Endothelial cell of umbilical vein (primary cell): ENCODE data around the gene CHKB. TPM values are rescaled to one million over a fixed set of nuclear protein-coding genes. Genes with fewer than 3 reads are reported as not detected.

Experiments
- BruUV-seq: library from RNA; stranded (reverse); fragments of 400-500 nt; replicated peaks from 2 replicates; lab custom pipeline; 2021; lab: Mats Ljungman, UMichigan
- CTCF ChIA-PET: fragments of 300-600, 350-600 bp; sonication (Branson Sonifier 250); formaldehyde crosslinking; loops from one replicate; lab custom pipeline; 2021; ENCODE audit warnings: antibody characterized with exemption, inconsistent platforms; lab: Charles Lee
- POLR2A ChIA-PET: fragments of 300-600, 350-600 bp; sonication (Branson Sonifier 250); formaldehyde crosslinking; loops from one replicate; lab custom pipeline; 2021; ENCODE audit warnings: antibody characterized with exemption, inconsistent platforms; lab: Charles Lee
- DNase-seq: peaks from one replicate; pipeline ENCODE4 v3.0.0-alpha.2; 2011; ENCODE audit warnings: low read depth, low spot score
- FAIRE-seq: peaks from 2 replicates; lab custom pipeline; 2011; peaks lifted over from hg19 to GRCh38; lab: Jason Lieb, UNC
- H2AFZ ChIP-seq: 2 replicates; pipeline ENCODE4 v1.6.0; 2012; ENCODE audit warnings: low read depth, low read length, control low read depth, inconsistent platforms
- H3K27ac ChIP-seq: 2 replicates; pipeline ENCODE4 v1.5.1; 2011; ENCODE audit warnings: low read depth, mild to moderate bottlenecking, control low read depth, low read length, moderate library complexity; ENCODE audit not compliant: insufficient read depth
- H3K27me3 ChIP-seq, 2 experiments: 2 replicates each; pipeline versions ENCODE4 v1.6.0 to v1.6.1; 2011; ENCODE audit warnings: low read length in 2 of 2, mixed read lengths in 1 of 2; ENCODE audit not compliant: control insufficient read depth in 2 of 2, insufficient read depth in 2 of 2
- H3K36me3 ChIP-seq, 2 experiments: 2 replicates in 1 of 2; 3 replicates in 1 of 2; pipeline ENCODE4 v1.5.1; 2011; ENCODE audit warnings: low read length in 2 of 2, mild to moderate bottlenecking in 1 of 2, moderate library complexity in 1 of 2; ENCODE audit not compliant: control insufficient read depth in 2 of 2, insufficient read depth in 2 of 2; ENCODE audit errors: extremely low read depth in 1 of 2
- H3K4me1 ChIP-seq: 3 replicates; pipeline ENCODE4 v1.5.1; 2011; ENCODE audit warnings: mild to moderate bottlenecking, low read length; ENCODE audit not compliant: control insufficient read depth, insufficient read depth; ENCODE audit errors: extremely low read depth
- H3K4me2 ChIP-seq: 2 replicates; pipeline ENCODE4 v1.6.1; 2011; ENCODE audit warnings: low read length, control low read depth, mixed read lengths; ENCODE audit not compliant: insufficient read depth
- H3K4me3 ChIP-seq, 3 experiments: fragments of 200-600 bp in 1 of 3; sonication (generic), shearing (Covaris generic) in 1 of 3; replicated peaks in 1 of 3; 2 replicates each; pipeline ENCODE4 v1.5.1; 2011 to 2016; ENCODE audit warnings: control low read depth in 3 of 3, low read length in 3 of 3, mild to moderate bottlenecking in 2 of 3, inconsistent platforms in 1 of 3, low read depth in 1 of 3, moderate library complexity in 1 of 3; ENCODE audit not compliant: insufficient read depth in 1 of 3
- H3K79me2 ChIP-seq: 2 replicates; pipeline ENCODE4 v1.6.0; 2012; ENCODE audit warnings: low read length, inconsistent platforms; ENCODE audit not compliant: control insufficient read depth, insufficient read depth
- H3K9ac ChIP-seq: replicated peaks from 2 replicates; pipeline ENCODE3; 2011; ENCODE audit warnings: low read length, control low read depth; ENCODE audit not compliant: insufficient read depth; ENCODE audit errors: extremely low read depth
- H3K9me1 ChIP-seq: replicated peaks from 3 replicates; pipeline ENCODE4 v1.6.0; 2011; ENCODE audit warnings: mild to moderate bottlenecking, low read length; ENCODE audit not compliant: control insufficient read depth, insufficient read depth; ENCODE audit errors: extremely low read depth
- H3K9me3 ChIP-seq: replicated peaks from 2 replicates; pipeline ENCODE4 v1.5.1; 2012; ENCODE audit warnings: low read length, inconsistent platforms; ENCODE audit not compliant: control insufficient read depth, insufficient read depth
- H4K20me1 ChIP-seq: replicated peaks from 2 replicates; pipeline ENCODE3; 2011; ENCODE audit warnings: mild to moderate bottlenecking, low read length; ENCODE audit not compliant: control insufficient read depth, insufficient read depth; ENCODE audit errors: extremely low read depth
- EZH2 ChIP-seq: IDR thresholded peaks from 2 replicates; pipeline ENCODE4 v1.6.1; 2012; ENCODE audit warnings: borderline replicate concordance, low read depth, mild to moderate bottlenecking, moderate library complexity, low read length, inconsistent platforms; ENCODE audit not compliant: severe bottlenecking
- FOS ChIP-seq: IDR thresholded peaks from 2 replicates; pipeline ENCODE4 v1.6.1; 2011; ENCODE audit warnings: mild to moderate bottlenecking, low read length, moderate library complexity, borderline replicate concordance; ENCODE audit not compliant: insufficient read depth
- GATA2 ChIP-seq: IDR thresholded peaks from 2 replicates; pipeline ENCODE4 v1.7.0; 2011; ENCODE audit warnings: low read depth, mild to moderate bottlenecking, moderate library complexity, mixed read lengths, low read length; ENCODE audit not compliant: insufficient read length, insufficient read depth
- JUN ChIP-seq: IDR thresholded peaks from 2 replicates; pipeline ENCODE4 v1.6.1; 2011; ENCODE audit warnings: borderline replicate concordance, low read depth; ENCODE audit not compliant: insufficient read length, insufficient read depth
- MYC ChIP-seq: IDR thresholded peaks from one replicate; pipeline ENCODE4 v1.6.1; 2011; ENCODE audit warnings: mild to moderate bottlenecking, low read depth, low read length
- POLR2A ChIP-seq: IDR thresholded peaks from 2 replicates; pipeline ENCODE4 v1.6.1; 2012; ENCODE audit warnings: low read depth, mild to moderate bottlenecking, control low read depth, low read length
- POLR2AphosphoS5 ChIP-seq: IDR thresholded peaks from 2 replicates; pipeline ENCODE4 v1.6.1; 2012; ENCODE audit warnings: low read depth, mild to moderate bottlenecking, control low read depth, low read length, moderate library complexity; ENCODE audit not compliant: insufficient read depth
- dilution Hi-C: fragments of 300-500 bp; cut with MboI; formaldehyde crosslinking; loops from one replicate; pipeline ENCODE4 v1.15.0; 2019; ENCODE audit warnings: low sequenced_read_pairs; ENCODE audit not compliant: extremely low pct_ligation_motif_present
- intact Hi-C: fragments of 100-400 bp; cut with micrococcal nuclease; formaldehyde crosslinking; loops from one replicate; pipeline ENCODE4 v1.10.0; 2022
- polyA plus RNA-seq, 4 experiments: library from polyadenylated mRNA; depleted of rRNA in 3 of 4; stranded (reverse) in 3 of 4; unstranded in 1 of 4; fragments of >200 nt; gene quantifications; 2 replicates each; pipeline versions ENCODE4 v1.2.1 to v1.2.3, GENCODE V29; 2011 to 2012; ENCODE audit warnings: missing spikeins in 1 of 4
- total RNA-seq: library from RNA; stranded (reverse); gene quantifications from 2 replicates; pipeline ENCODE4 v1.2.3, GENCODE V29; 2021
- TF ChIP-seq, protein P1 (sequence below), 2 donors: IDR thresholded peaks; 1 replicate in 1 of 2; 2 replicates in 1 of 2; pipeline ENCODE4 v1.5.1; 2011; ENCODE audit warnings: low read length in 2 of 2, mild to moderate bottlenecking in 2 of 2, moderate library complexity in 2 of 2, control low read depth in 1 of 2, inconsistent platforms in 1 of 2, low read depth in 1 of 2; ENCODE audit not compliant: insufficient read depth in 1 of 2; ENCODE audit errors: extremely low read depth in 1 of 2
- TF ChIP-seq, protein P2 (sequence below): IDR thresholded peaks from 2 replicates; pipeline ENCODE4 v1.6.1; 2011; ENCODE audit not compliant: insufficient read depth, insufficient read length

The CHKB gene
- total and polyA plus RNA-seq, 2 donors (not counting 3 experiments of a cell fraction or from before 2014, with no cell fraction given) = 62.4 to 70.6 TPM

DNA sequence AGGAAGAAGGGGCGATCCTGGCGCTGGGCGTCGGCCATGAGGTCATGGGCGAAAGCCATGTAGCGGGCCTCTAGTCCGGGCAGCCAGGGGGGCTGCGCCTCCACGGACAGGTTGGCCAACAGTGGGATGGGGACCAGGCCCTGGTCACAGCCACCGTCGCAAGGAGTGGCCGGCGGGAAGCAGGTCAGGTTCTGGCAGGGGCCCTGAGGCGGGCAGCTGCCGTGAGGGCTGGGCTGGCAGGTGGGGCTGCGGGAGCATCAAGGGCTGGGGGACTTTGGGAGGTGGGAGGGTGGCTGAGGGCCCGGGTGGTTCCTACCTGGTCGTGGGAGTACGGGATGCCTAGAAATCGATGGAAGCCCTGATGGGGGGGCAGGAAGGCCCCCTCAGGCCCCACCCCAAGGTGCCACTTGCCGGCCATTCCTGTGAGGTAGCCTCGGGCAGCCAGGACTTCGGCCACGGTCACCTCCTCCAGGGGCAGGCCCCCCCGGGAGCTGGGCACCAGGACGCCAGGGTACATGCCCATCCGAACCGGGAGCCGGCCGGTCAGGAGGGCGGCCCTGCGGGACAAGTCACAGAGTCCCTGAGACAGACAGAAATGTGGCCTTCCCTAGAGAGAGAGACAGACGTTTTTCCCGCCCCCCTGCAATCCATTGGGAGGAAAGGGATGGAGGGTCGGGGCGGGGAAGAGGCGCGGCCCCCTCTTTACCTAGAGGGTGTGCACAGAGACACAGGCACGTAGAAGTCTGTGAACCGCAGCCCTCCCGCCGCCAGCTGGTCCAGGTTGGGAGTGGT lies 44.4 kb upstream of the CHKB start:
- TF ChIP-seq EZH2 (no peak), FOS (no peak), JUN (no peak), POLR2A (no peak), POLR2AphosphoS5 (no peak), GATA2 (no peak), MYC (no peak)
- TF ChIP-seq, protein P1, sequence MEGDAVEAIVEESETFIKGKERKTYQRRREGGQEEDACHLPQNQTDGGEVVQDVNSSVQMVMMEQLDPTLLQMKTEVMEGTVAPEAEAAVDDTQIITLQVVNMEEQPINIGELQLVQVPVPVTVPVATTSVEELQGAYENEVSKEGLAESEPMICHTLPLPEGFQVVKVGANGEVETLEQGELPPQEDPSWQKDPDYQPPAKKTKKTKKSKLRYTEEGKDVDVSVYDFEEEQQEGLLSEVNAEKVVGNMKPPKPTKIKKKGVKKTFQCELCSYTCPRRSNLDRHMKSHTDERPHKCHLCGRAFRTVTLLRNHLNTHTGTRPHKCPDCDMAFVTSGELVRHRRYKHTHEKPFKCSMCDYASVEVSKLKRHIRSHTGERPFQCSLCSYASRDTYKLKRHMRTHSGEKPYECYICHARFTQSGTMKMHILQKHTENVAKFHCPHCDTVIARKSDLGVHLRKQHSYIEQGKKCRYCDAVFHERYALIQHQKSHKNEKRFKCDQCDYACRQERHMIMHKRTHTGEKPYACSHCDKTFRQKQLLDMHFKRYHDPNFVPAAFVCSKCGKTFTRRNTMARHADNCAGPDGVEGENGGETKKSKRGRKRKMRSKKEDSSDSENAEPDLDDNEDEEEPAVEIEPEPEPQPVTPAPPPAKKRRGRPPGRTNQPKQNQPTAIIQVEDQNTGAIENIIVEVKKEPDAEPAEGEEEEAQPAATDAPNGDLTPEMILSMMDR (IDR thresholded peaks at IDR 0.05; ENCODE audit: extremely low read depth in 1 of 2, insufficient read depth in 1 of 2, low read depth in 1 of 2, low read length in 2 of 2) = no peak
- TF ChIP-seq, protein P2, sequence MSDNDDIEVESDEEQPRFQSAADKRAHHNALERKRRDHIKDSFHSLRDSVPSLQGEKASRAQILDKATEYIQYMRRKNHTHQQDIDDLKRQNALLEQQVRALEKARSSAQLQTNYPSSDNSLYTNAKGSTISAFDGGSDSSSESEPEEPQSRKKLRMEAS = no peak
- intact Hi-C loops = no loop called here
- dilution Hi-C loops = no loop called here
- no peak overlapping the region for H3K9ac ChIP-seq
- H3K27ac ChIP-seq = no peak overlapping the region
- H3K4me3 ChIP-seq = peak overlapping the region in 2 of 3 experiments; percentile 45 to 56
- peak overlapping the region; percentile 84 for H2AFZ ChIP-seq
- no peaks in the 10 kb centered on the region for H4K20me1 ChIP-seq
- FAIRE-seq = no peak
- H3K36me3 ChIP-seq = no peaks in the 10 kb centered on the region
- peaks cover 10% of the 10 kb centered on the region for H3K4me1 ChIP-seq
- H3K4me2 ChIP-seq = peak overlapping the region; percentile 60
- H3K27me3 ChIP-seq = no peaks in the 10 kb centered on the region
- ChIA-PET CTCF (interaction anchor here (0.6 to 4.0 kb wide), 20 partner anchors 15 to 148 kb away, joined by 3 to 26 read pairs (median 4); partner anchors contain the start of genes SCO2 and SHANK3), POLR2A (interaction anchor here (1.0 to 1.6 kb wide), 3 partner anchors 46 to 48 kb away, joined by 3 to 4 read pairs (median 4); partner anchors contain the start of gene SHANK3)
- no TSS peak for BruUV-seq
- H3K9me1 ChIP-seq = no peaks in the 10 kb centered on the region
- no peaks in the 10 kb centered on the region for H3K79me2 ChIP-seq
- no peak for DNase-seq
- H3K9me3 ChIP-seq = no peaks in the 10 kb centered on the region
